PC-3 (cell line): Measurements from ENCODE around the gene EZH1. TPM values are rescaled to one million over a fixed set of nuclear protein-coding genes. Genes with fewer than 3 reads are reported as not detected.

Experiments used
- ATAC-seq: fragments of 200-7000 bp; cut with Tn5 transposase; 2 replicates; pipeline ENCODE4 v1.9.1; 2020; ENCODE audit warnings: mild to moderate bottlenecking, moderate library complexity
- BruUV-seq: library from RNA; stranded (reverse); fragments of 400-500 nt; replicated peaks from 2 replicates; lab custom pipeline; 2021; lab: Mats Ljungman, UMichigan
- CTCF ChIA-PET: fragments of 300-600 bp; sonication (Branson Sonifier 250); formaldehyde crosslinking; loops from one replicate; lab custom pipeline; 2022; ENCODE audit warnings: antibody characterized with exemption; lab: Charles Lee
- POLR2A ChIA-PET: fragments of 300-600 bp; sonication (Branson Sonifier 250); formaldehyde crosslinking; loops from one replicate; lab custom pipeline; 2022; ENCODE audit warnings: antibody characterized with exemption; ENCODE audit not compliant: unreplicated experiment; lab: Charles Lee
- DNase-seq: peaks from one replicate; pipeline ENCODE4 v3.0.0-alpha.2; 2015
- H2AFZ ChIP-seq: fragments of 300-600 bp; sonication (generic); 2 replicates; pipeline ENCODE4 v1.6.0; 2016; ENCODE audit warnings: antibody characterized with exemption, low read length
- H3F3A ChIP-seq: fragments of 300-600 bp; sonication (generic); one replicate; pipeline ENCODE4 v1.6.0; 2017; ENCODE audit warnings: antibody characterized with exemption, low read length, control low read depth, mild to moderate bottlenecking; ENCODE audit not compliant: unreplicated experiment
- H3K27ac ChIP-seq: fragments of 300-600 bp; sonication (generic); 2 replicates; pipeline ENCODE4 v1.5.1; 2016; ENCODE audit warnings: mild to moderate bottlenecking, low read length
- H3K27me3 ChIP-seq: fragments of 300-600 bp; sonication (generic); 2 replicates; pipeline ENCODE4 v1.6.1; 2016; ENCODE audit warnings: low read length, mixed read lengths
- H3K36me3 ChIP-seq: fragments of 300-600 bp; sonication (generic); 2 replicates; pipeline ENCODE4 v1.6.1; 2016; ENCODE audit warnings: low read depth, mixed run types, low read length, mixed read lengths
- H3K4me1 ChIP-seq: fragments of 300-600 bp; sonication (generic); 2 replicates; pipeline ENCODE4 v1.5.1; 2016; ENCODE audit warnings: low read length; ENCODE audit not compliant: insufficient read depth
- H3K4me2 ChIP-seq: fragments of 300-600 bp; sonication (generic); 2 replicates; pipeline ENCODE4 v1.6.0; 2016; ENCODE audit warnings: low read length
- H3K4me3 ChIP-seq: fragments of 300-600 bp; sonication (generic); 2 replicates; pipeline ENCODE4 v1.5.1; 2016; ENCODE audit warnings: mild to moderate bottlenecking, low read length, mixed read lengths
- H3K79me2 ChIP-seq: fragments of 300-600 bp; sonication (generic); 2 replicates; pipeline ENCODE4 v1.6.1; 2017; ENCODE audit warnings: low read length, mixed read lengths
- H3K9ac ChIP-seq: fragments of 300-600 bp; sonication (generic); 2 replicates; pipeline ENCODE4 v1.6.0; 2016; ENCODE audit warnings: mild to moderate bottlenecking, low read length
- H3K9me2 ChIP-seq: fragments of 300-600 bp; sonication (generic); replicated peaks from 2 replicates; pipeline ENCODE4 v1.6.1; 2016; ENCODE audit warnings: mixed run types, low read length, mixed read lengths
- H3K9me3 ChIP-seq: fragments of 300-600 bp; sonication (generic); 2 replicates; pipeline ENCODE4 v1.6.1; 2016; ENCODE audit warnings: low read length, mixed read lengths
- H4K20me1 ChIP-seq: fragments of 300-600 bp; sonication (generic); 2 replicates; pipeline ENCODE4 v1.6.1; 2016; ENCODE audit warnings: low read length, mixed read lengths
- CTCF ChIP-seq: fragments of 300-600 bp; sonication (generic); conservative IDR thresholded peaks from 2 replicates; pipeline ENCODE4 v1.5.1; 2017; ENCODE audit warnings: antibody characterized with exemption, low read depth, mild to moderate bottlenecking, low read length
- EZH2 ChIP-seq: fragments of 300-600 bp; sonication (generic); IDR thresholded peaks from one replicate; pipeline ENCODE4 v1.6.1; 2017; ENCODE audit warnings: antibody characterized with exemption, mild to moderate bottlenecking, low read length; ENCODE audit not compliant: unreplicated experiment
- EZH2phosphoT487 ChIP-seq: fragments of 300-600 bp; sonication (generic); IDR thresholded peaks from 2 replicates; pipeline ENCODE4 v1.6.1; 2018; ENCODE audit warnings: mild to moderate bottlenecking, antibody characterized with exemption, low read length, borderline replicate concordance
- intact Hi-C: fragments of 100-400 bp; cut with micrococcal nuclease; formaldehyde crosslinking; loops from 2 replicates; pipeline ENCODE4 v1.9.0; 2023
- total RNA-seq: library from RNA; depleted of rRNA; stranded (reverse); fragments of >200 nt; gene quantifications from 2 replicates; pipeline ENCODE4 v1.2.3, GENCODE V29; 2014

EZH1 gene
- total RNA-seq, 1 experiment from 2014 or later, result 5.8 TPM

- no peaks in the 10 kb centered on the region for H3K79me2 ChIP-seq
- no peaks in the 10 kb centered on the region for H3K27me3 ChIP-seq
- no peaks in the 10 kb centered on the region for H3F3A ChIP-seq
- H3K4me2 ChIP-seq, result no peak overlapping the region
- no peaks in the 10 kb centered on the region for H4K20me1 ChIP-seq
- DNase-seq (no peak), ATAC-seq (no peak)
- no peaks in the 10 kb centered on the region for H3K9me2 ChIP-seq
- TF ChIP-seq EZH2 (no peak), CTCF (no peak), EZH2phosphoT487 (no peak)
- no peak overlapping the region for H3K9ac ChIP-seq
- POLR2A ChIA-PET, result no interaction called here
- no peaks in the 10 kb centered on the region for H3K36me3 ChIP-seq
- intact Hi-C loops, result no loop called here
- H2AFZ ChIP-seq, result no peak overlapping the region
- H3K4me3 ChIP-seq, result no peak overlapping the region
- no TSS peak for BruUV-seq
- H3K27ac ChIP-seq, result no peak overlapping the region
- CTCF ChIA-PET, result no interaction called here
- no peaks in the 10 kb centered on the region for H3K9me3 ChIP-seq
- peaks cover 5% of the 10 kb centered on the region; the same call in 1 of the 2 replicates for H3K4me1 ChIP-seq
These were observed 57.0 kb downstream of the EZH1 start for GRCh38 chr17:42687707-42688320.

- ChIA-PET POLR2A (no interaction called here), CTCF (no interaction called here)
- H3K9me3 ChIP-seq, result no peaks in the 10 kb centered on the region
- H3K4me3 ChIP-seq, result no peak overlapping the region
- no peaks in the 10 kb centered on the region for H3K9me2 ChIP-seq
- no peaks in the 10 kb centered on the region for H3K27me3 ChIP-seq
- BruUV-seq, result no TSS peak
- no peak for TF ChIP-seq EZH2
- TF ChIP-seq CTCF, result no peak
- TF ChIP-seq EZH2phosphoT487, result no peak
- no peaks in the 10 kb centered on the region for H3K79me2 ChIP-seq
- no peak for DNase-seq
- intact Hi-C loops, result no loop called here
- ATAC-seq, result no peak
- H3K4me2 ChIP-seq, result no peak overlapping the region
- no peak overlapping the region for H2AFZ ChIP-seq
- H4K20me1 ChIP-seq, result no peaks in the 10 kb centered on the region
- H3K4me1 ChIP-seq, result peaks cover 10% of the 10 kb centered on the region; the same call in 1 of the 2 replicates
- H3K27ac ChIP-seq, result no peak overlapping the region
- H3K9ac ChIP-seq, result no peak overlapping the region
- H3F3A ChIP-seq, result no peaks in the 10 kb centered on the region
- no peaks in the 10 kb centered on the region for H3K36me3 ChIP-seq
These were observed 58.2 kb downstream of the EZH1 start for GRCh38 chr17:42686520-42687128.

GRCh38 chr17:42685831-42686230 is 59.0 kb downstream of the EZH1 start:
- Histone ChIP-seq H4K20me1 (no peaks in the 10 kb centered on the region), H3K27ac (no peak overlapping the region), H3K4me2 (no peak overlapping the region), H3K9ac (no peak overlapping the region), H3K79me2 (no peaks in the 10 kb centered on the region), H3K4me3 (no peak overlapping the region), H3K4me1 (peaks cover 14% of the 10 kb centered on the region; the same call in 1 of the 2 replicates), H3K9me2 (no peaks in the 10 kb centered on the region), H3K27me3 (no peaks in the 10 kb centered on the region), H2AFZ (no peak overlapping the region), H3K36me3 (no peaks in the 10 kb centered on the region), H3F3A (no peaks in the 10 kb centered on the region), H3K9me3 (no peaks in the 10 kb centered on the region)
- ChIA-PET POLR2A (no interaction called here), CTCF (no interaction called here)
- TF ChIP-seq EZH2phosphoT487 (no peak), EZH2 (no peak), CTCF (no peak)
- no TSS peak for BruUV-seq
- ATAC-seq, result no peak
- DNase-seq, result no peak
- intact Hi-C loops, result no loop called here
